ENCODE data around the gene C19orf18. TPM values are rescaled to one million over a fixed set of nuclear protein-coding genes. Genes with fewer than 3 reads are reported as not detected.
A peak's percentile ranks its signal among the peaks of the same experiment; 100 is the strongest.

The C19orf18 gene
- total RNA-seq, 2 experiments from 2014 or later = 0.36 to 0.88 TPM

GRCh38 chr19:58020129-58020528 lies 45.8 kb upstream of the C19orf18 start:
- Mint-ChIP-seq H3K9me3 (peaks cover 5% of the 10 kb centered on the region), H3K4me1 (ENCODE audit: low read depth) (no peaks in the 10 kb centered on the region), H3K4me3 (no peak overlapping the region), H3K27me3 (peaks cover 11% of the 10 kb centered on the region), H3K36me3 (ENCODE audit: low read depth) (peaks cover 18% of the 10 kb centered on the region), H3K27ac (no peak overlapping the region)
- TF ChIP-seq CTCF (IDR thresholded peaks at IDR 0.05) = no peak
- peaks cover 7 to 79% of the 10 kb centered on the region in 2 experiments for H3K9me3 ChIP-seq (ENCODE audit: control insufficient read depth in 1 of 2, insufficient read depth in 1 of 2, low read length in 2 of 2)
- no peaks in the 10 kb centered on the region for H3K36me3 ChIP-seq (ENCODE audit: insufficient read depth, low read length)
- no peaks in the 10 kb centered on the region for H3K4me1 ChIP-seq (ENCODE audit: insufficient read depth, low read length)
- intact Hi-C loops (cut with DNase I, micrococcal nuclease) = no loop called here
- DNase-seq = no peak
- peaks cover 0 to 2% of the 10 kb centered on the region in 2 experiments for H3K27me3 ChIP-seq (ENCODE audit: control insufficient read depth in 1 of 2, insufficient read depth in 2 of 2, low read length in 2 of 2)
- POLR2A ChIA-PET = no interaction called here
- no peak overlapping the region for H3K27ac ChIP-seq (ENCODE audit: low read depth in 1 of 2, low read length in 2 of 2)
- no peak for ATAC-seq (ENCODE audit: poor library complexity)
- CTCF ChIA-PET = no interaction called here
- no peak overlapping the region for H3K4me3 ChIP-seq (ENCODE audit: low read length)

GRCh38 chr19:58014141-58014540 lies 39.8 kb upstream of the C19orf18 start:
- Mint-ChIP-seq H3K4me1 (ENCODE audit: low read depth) (no peaks in the 10 kb centered on the region), H3K27me3 (peaks cover 6% of the 10 kb centered on the region), H3K36me3 (ENCODE audit: low read depth) (peaks cover 22% of the 10 kb centered on the region), H3K4me3 (no peak overlapping the region), H3K9me3 (peaks cover 6% of the 10 kb centered on the region), H3K27ac (no peak overlapping the region)
- ATAC-seq (ENCODE audit: poor library complexity) (no peak), DNase-seq (no peak)
- intact Hi-C loops (cut with DNase I, micrococcal nuclease) = no loop called here
- no peak for TF ChIP-seq CTCF (IDR thresholded peaks at IDR 0.05)
- ChIA-PET POLR2A (no interaction called here), CTCF (no interaction called here)
- H3K27ac ChIP-seq (ENCODE audit: low read depth in 1 of 2, low read length in 2 of 2) = no peak overlapping the region
- H3K27me3 ChIP-seq (ENCODE audit: control insufficient read depth in 1 of 2, insufficient read depth in 2 of 2, low read length in 2 of 2) = peaks cover 0 to 6% of the 10 kb centered on the region in 2 experiments
- peaks cover 39 to 80% of the 10 kb centered on the region in 2 experiments for H3K9me3 ChIP-seq (ENCODE audit: control insufficient read depth in 1 of 2, insufficient read depth in 1 of 2, low read length in 2 of 2)
- H3K4me1 ChIP-seq (ENCODE audit: insufficient read depth, low read length) = peaks cover 8% of the 10 kb centered on the region
- no peaks in the 10 kb centered on the region for H3K36me3 ChIP-seq (ENCODE audit: insufficient read depth, low read length)
- H3K4me3 ChIP-seq (ENCODE audit: low read length) = no peak overlapping the region

- Mint-ChIP-seq H3K4me3 (peak overlapping the region; percentile 30), H3K9me3 (peaks cover 13% of the 10 kb centered on the region), H3K36me3 (ENCODE audit: low read depth) (peaks cover 47% of the 10 kb centered on the region), H3K27me3 (no peaks in the 10 kb centered on the region), H3K4me1 (ENCODE audit: low read depth) (no peaks in the 10 kb centered on the region), H3K27ac (peak overlapping the region; percentile 42)
- H3K9me3 ChIP-seq (ENCODE audit: control insufficient read depth in 1 of 2, insufficient read depth in 1 of 2, low read length in 2 of 2) = peaks cover 73 to 74% of the 10 kb centered on the region in 2 experiments
- H3K27me3 ChIP-seq (ENCODE audit: control insufficient read depth in 1 of 2, insufficient read depth in 2 of 2, low read length in 2 of 2) = peaks cover 0 to 5% of the 10 kb centered on the region in 2 experiments
- no peak for TF ChIP-seq CTCF (IDR thresholded peaks at IDR 0.05)
- no peak overlapping the region for H3K27ac ChIP-seq (ENCODE audit: low read depth in 1 of 2, low read length in 2 of 2)
- H3K4me3 ChIP-seq (ENCODE audit: low read length) = no peak overlapping the region
- intact Hi-C loops (cut with DNase I, micrococcal nuclease) = no loop called here
- peaks cover 5% of the 10 kb centered on the region for H3K36me3 ChIP-seq (ENCODE audit: insufficient read depth, low read length)
- H3K4me1 ChIP-seq (ENCODE audit: insufficient read depth, low read length) = peaks cover 8% of the 10 kb centered on the region
- DNase-seq (no peak), ATAC-seq (ENCODE audit: poor library complexity) (no peak)
- ChIA-PET CTCF (no interaction called here), POLR2A (no interaction called here)
These were observed 36.2 kb upstream of the C19orf18 start for GRCh38 chr19:58010507-58010906.
